GM18909 (cell line): Measurements from ENCODE around the gene ZNF205.
A peak's percentile ranks its signal among the peaks of the same experiment; 100 is the strongest.

Experiments
- ATAC-seq: cut with Tn5 transposase; IDR thresholded peaks from one replicate; pipeline ENCODE4 v1.9.1; 2021; ENCODE audit warnings: mild to moderate bottlenecking; ENCODE audit not compliant: unreplicated experiment, poor library complexity

The ZNF205 gene

DNA sequence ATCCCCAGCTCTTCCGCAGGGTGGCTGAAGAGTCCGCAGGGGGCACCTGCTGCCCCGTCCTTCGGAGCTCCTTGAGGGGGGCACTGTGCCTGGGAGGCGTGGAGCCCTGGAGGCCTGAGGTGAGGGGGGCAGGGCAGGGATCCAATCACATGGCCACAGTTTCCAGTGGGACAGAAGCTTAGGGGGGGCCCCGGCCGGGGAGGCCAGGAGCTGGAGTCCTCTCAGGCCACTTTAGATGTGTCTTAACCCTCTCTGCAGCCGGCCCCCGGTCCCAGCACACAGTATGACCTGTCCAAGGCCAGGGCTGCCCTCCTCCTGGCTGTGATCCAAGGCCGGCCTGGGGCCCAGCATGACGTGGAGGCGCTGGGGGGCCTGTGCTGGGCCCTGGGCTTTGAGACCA is 33.3 kb downstream of the ZNF205 start:
- no peak for ATAC-seq

- no peak for ATAC-seq
These were observed 34.8 kb downstream of the ZNF205 start for GRCh38 chr16:3147046-3147756.

GRCh38 chr16:3147757-3148104 is 35.3 kb downstream of the ZNF205 start:
- ATAC-seq = no peak

GRCh38 chr16:3148256-3149192 is 36.1 kb downstream of the ZNF205 start:
- no peak for ATAC-seq

GRCh38 chr16:3149193-3149530 is 36.8 kb downstream of the ZNF205 start:
- ATAC-seq = no peak

GRCh38 chr16:3149630-3150345 is 37.4 kb downstream of the ZNF205 start:
- ATAC-seq = peak; percentile 25

DNA sequence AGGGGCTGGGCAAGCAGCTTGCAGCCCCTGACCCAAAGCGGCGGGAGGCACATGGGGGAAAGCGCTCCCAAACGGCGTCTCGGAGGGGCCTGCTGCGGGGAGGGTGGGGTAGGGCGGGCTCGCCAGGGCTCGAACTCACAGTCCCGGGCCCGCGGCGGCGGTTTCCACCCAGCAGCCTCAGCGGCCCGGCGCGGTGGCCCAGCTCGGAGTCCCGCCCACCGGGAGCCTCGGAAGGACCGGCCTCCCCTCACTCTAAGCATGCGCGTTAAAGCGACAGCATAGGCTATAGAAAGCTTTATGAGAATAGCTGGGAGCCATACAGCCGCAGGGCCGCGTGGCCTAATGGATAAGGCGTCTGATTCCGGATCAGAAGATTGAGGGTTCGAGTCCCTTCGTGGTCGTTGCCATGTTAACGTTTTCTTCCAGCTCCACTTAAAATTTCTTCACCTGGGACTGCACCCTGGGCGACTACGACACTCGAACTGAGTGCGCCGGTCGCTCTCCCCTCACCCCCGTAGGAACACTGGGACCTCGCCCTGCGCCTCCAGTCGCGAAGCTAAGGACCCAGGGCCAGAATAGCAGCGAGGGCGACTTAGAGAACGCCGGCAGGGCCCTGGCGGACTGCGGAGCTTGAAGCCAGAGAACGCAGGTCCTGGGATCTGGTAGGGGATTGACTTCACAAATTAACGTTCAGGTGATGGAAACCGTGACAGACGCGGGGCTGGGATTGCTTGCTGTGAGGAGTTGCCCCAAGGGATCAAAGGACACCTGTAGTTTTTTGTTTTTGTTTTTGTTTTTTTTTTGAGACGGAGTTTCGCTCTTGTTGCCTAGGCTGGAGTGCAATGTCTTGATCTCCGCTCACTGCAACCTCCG is 38.2 kb downstream of the ZNF205 start:
- ATAC-seq = peak; percentile 75

GRCh38 chr16:3152027-3152276 is 39.6 kb downstream of the ZNF205 start:
- no peak for ATAC-seq

DNA sequence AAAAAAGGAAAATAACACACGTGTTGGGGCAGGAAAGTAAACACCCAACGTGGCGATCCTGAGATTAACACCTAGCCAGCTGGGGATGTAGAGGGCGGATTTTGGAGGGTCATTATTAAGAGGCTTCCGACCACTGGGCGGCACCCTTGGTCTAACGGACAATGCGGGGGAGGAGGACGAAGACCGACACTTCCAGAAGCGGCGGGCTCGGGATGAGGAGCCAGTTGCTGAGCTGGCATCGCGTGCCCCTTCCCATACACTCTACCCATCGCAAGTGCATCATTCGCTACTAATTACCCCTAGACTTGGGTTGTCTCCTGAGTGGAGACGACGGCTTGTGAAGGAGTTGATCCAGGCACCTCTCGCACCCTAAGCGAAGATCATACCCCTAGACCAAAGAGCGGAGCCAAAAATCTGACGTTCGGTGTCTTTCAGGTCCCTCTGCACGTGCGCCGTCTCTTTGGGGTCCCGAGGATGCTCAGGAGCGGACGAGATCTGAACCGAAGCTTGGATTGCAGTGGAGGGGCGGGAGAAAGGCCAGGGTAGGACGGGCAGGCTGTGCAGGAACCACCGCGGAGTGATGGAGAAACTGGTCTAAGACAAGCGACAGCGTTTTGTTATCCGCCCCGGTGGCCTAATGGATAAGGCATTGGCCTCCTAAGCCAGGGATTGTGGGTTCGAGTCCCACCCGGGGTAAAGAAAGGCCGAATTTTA is 40.0 kb downstream of the ZNF205 start:
- no peak for ATAC-seq

DNA sequence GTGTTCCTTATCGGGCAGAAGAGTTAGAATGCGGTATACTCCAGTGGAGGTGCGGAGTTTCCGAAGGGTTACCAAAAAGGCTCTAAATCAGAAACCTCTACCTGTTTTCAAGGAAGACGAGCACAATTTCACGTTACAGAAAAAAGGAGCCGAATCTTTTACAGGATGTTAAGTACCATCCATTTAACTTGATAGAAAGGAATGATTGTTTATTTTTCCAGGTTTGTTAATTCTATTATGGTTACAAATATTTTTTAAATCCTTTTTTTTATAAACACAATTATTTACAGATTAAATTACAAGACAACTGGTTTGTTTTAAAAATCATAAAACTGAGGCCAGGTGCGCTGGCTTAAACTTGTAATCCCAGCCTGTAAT is 40.6 kb downstream of the ZNF205 start:
- ATAC-seq = no peak

GRCh38 chr16:3155181-3155580 is 42.8 kb downstream of the ZNF205 start:
- ATAC-seq = no peak

- ATAC-seq = no peak
These were observed 43.6 kb downstream of the ZNF205 start for GRCh38 chr16:3155972-3156371.

- ATAC-seq = no peak
These were observed 45.0 kb downstream of the ZNF205 start for GRCh38 chr16:3157229-3158025.

GRCh38 chr16:3158026-3158509 is 45.7 kb downstream of the ZNF205 start:
- ATAC-seq = peak; percentile 2

DNA sequence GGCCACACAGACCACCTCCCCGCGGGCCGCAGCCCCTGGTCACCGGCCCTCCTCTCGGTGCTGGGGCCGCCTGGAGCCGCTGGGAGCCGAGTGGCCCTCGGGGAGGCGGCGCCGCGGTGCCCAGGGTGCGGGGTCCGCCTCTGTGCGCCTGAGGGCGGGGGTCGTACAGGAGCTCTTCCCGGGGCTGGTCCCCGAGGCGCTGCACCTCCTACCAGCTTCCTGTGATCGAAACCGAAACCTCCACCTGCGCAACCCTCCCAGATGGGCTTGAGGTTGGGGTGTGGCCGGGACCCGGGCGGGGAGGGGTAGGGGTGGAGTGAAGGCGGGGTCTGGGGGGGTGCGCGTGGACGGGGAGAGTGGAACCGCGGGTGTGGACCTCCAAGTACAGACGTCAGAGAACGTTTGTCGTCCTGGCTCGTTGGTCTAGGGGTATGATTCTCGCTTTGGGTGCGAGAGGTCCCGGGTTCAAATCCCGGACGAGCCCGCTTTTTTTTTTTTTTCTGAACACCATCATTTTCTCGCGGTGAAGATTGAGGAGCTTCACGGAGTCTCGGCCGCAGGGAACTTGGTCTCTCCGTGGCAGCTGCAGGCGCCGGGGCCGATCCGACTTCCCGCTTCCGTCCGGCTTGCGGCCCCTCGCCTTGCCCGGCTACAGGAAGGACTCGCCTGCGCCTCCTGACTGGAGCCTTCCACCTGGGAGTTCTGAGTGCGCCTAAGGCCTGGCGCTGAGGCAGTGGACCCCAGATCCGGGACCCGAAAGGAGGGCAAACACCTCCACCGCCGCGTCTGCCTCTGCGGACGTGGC is 46.3 kb downstream of the ZNF205 start:
- peak; percentile 39 for ATAC-seq

GRCh38 chr16:3161235-3162018 is 49.0 kb downstream of the ZNF205 start:
- ATAC-seq = no peak
